Raji (cell line): ENCODE data around the gene CDK5RAP2.

Experiments
- POLR2A ChIP-seq: IDR thresholded peaks from 2 replicates; pipeline ENCODE4 v1.6.1; 2011; ENCODE audit warnings: low read depth, low read length, control low read depth; ENCODE audit not compliant: insufficient read depth

Gene CDK5RAP2

GRCh38 chr9:120413121-120414048 lies 166.6 kb downstream of the CDK5RAP2 start:
- no peak for TF ChIP-seq POLR2A

DNA sequence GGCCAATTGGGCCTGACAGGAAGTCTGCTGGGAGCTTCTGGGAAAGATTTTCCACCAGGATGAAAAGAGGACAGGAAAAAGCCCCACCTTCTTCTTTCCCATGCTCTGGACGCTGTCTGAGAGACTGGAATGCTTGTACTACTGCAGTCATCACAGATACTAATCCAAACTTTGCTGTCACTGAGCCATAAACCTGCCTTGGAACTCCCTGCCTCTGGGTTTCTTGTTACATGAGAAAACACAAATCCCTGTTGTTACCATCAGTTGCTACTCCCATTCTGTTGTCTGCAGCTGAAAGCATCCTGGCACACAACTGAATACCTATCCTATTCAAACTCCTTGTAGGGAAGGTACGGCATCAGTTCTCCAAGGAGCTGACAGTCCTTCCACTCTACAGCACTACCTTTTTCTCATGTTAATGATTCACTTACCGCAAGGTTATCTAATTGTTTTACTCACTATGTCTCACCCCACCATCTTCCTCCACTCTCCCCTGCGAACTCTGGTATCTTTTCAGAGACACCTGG lies 167.5 kb downstream of the CDK5RAP2 start:
- TF ChIP-seq POLR2A: no peak

DNA sequence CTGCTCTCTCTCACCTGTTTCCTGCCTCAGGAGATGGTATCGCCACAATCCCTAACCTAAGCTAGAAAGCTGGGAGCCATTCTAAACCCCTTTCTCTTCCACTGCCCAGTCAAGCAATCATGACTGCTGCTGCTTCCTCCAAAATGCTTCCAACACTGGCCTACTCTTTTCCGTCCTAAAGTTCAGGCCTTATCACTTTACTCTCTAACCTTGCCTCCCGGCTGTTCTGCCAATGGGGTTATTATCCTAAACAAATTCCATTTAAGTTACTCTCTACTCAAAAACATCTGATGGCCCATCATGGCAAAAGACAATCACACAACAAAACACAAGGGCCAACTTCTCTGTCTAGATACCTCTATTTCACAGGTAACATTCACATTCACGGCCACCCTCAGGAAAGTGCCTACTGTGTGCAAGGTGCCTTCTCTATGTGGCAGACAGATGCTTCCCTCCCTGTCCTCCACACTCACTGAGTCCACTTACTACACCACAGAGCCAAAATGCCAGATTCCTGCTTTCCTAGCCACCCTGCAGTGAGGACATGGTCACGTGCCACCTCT lies 168.0 kb downstream of the CDK5RAP2 start:
- no peak for TF ChIP-seq POLR2A

DNA sequence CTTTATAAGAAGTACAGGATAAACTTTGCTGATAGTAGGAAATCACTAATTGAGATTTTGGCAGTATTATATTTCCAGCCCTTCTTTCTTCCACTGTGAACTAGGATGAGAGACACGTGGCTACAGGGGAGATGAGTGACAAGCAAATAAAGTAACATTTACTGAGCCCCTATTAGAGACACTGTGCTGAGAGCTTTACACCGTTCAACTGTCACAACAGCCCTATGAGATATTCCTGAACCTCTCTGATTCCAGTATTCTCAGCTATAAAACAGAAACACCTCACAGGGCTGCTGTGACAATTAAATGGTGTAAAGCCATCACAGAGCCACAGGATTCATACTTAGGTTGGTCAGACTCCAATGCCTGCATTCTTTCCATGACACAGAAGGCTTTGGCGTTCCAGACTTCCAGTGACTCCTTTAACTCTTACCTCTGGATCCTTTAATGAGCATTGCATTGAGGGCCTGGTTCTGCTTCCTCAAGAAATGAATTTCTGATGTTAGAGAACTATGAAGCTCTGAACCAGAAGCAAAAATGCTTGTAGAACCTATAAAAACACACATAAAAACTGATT lies 169.0 kb downstream of the CDK5RAP2 start:
- no peak for TF ChIP-seq POLR2A

GRCh38 chr9:120408680-120409258 lies 171.2 kb downstream of the CDK5RAP2 start:
- no peak for TF ChIP-seq POLR2A

GRCh38 chr9:120405860-120406259 lies 174.1 kb downstream of the CDK5RAP2 start:
- TF ChIP-seq POLR2A: no peak

DNA sequence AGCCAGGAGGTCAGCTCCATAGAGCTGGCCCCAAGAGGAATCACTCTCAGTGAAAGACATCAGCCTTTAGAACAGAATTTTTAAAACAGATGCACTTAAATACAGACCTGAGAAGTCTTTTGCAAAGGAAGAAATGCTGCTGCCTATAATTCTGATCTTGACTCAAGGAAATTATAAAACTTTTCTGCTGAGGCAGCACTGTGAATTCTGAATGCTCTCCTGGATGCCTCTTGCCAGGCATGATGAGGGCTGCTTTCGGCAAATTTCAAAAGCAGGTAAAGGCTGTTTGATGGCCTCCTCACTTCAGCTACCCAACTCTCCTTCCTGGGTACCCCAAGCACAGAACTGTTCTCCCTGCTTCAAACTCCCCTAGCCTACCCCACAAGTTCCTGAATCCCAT lies 174.8 kb downstream of the CDK5RAP2 start:
- no peak for TF ChIP-seq POLR2A

DNA sequence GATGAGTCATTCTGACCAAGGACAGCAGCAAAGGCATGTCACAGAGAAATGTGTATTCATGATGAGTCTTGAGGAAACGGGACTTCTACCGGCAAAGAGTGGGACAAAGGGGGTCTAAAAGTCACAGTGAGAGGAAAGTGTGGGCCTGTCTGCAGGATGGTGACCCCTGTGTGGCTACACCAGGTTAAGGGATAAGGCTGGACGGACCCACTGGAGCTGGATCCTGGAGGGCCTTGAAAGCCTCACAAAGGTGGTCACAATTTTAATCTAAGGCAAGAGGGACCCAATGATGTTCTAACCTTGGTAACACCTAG lies 176.5 kb downstream of the CDK5RAP2 start:
- TF ChIP-seq POLR2A: no peak

GRCh38 chr9:120402741-120403542 lies 177.0 kb downstream of the CDK5RAP2 start:
- no peak for TF ChIP-seq POLR2A

DNA sequence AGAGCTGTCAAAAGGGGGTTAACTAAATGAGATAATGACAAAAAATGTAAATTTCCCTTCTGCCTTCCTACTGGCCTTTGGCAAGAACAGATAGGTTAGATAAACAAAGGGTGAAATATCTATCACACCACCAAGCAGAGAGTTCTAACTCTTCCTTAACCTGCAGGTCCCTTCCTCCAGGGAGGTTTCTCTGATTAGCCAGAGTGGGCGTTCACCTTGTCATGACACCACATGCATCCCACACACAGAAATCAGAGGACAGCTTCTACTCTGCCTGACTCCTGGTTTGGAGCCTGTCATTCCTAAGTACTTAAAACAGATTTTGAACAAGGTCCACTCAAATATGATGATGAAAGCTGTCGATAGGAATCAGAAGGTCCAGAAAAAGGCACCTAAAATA lies 180.0 kb downstream of the CDK5RAP2 start:
- no peak for TF ChIP-seq POLR2A

GRCh38 chr9:120398286-120398685 lies 181.7 kb downstream of the CDK5RAP2 start:
- TF ChIP-seq POLR2A: no peak

DNA sequence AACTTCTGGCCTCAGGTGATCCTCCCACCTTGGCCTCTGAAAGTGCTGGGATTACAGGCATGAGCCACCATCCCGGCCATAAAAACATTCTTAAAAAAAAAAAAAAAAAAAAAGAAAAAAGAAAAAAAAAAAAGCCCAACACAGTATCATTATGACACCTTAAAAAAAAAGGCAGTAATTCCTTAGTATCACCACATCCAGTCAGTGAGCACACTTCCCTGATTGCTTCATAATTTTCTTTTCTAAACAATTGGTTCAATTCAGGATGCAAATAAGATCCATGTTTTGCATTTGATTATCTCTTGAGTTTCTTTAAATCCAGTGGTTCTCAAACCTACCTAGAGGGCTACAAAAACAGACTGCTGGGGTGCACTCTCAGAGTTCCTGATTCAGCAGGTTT lies 182.5 kb downstream of the CDK5RAP2 start:
- TF ChIP-seq POLR2A: no peak

- no peak for TF ChIP-seq POLR2A
These were observed 183.0 kb downstream of the CDK5RAP2 start for GRCh38 chr9:120396931-120397330.

- TF ChIP-seq POLR2A: no peak
These were observed 183.5 kb downstream of the CDK5RAP2 start for GRCh38 chr9:120396418-120396817.

DNA sequence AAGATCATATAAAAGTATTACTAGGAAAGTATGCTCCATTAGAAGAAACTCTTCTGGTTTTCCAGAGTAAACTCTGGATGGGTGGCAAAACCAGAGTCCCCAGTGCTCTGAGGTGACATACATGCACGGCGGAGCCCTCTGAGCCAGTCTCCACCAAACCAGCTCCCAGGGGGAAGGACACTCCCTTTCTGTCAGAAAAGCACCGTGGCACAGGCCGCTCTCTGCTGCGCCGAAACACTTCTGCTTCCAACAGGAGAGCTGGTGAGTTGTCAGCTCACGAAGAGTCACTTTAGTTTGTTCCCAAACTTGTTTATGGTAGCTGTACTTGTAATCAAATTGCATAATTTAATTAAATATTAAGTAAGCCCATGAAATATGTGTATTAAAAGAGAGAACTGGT lies 184.6 kb downstream of the CDK5RAP2 start:
- no peak for TF ChIP-seq POLR2A
